Adrenal gland (tissue), 12 donors: ENCODE results near the gene DNAAF5. TPM values are rescaled to one million over a fixed set of nuclear protein-coding genes. Genes with fewer than 3 reads are reported as not detected.

Experiments used
- DNase-seq, 7 donors: peaks; one replicate each; pipeline ENCODE4 v3.0.0-alpha.2; 2019 to 2020
- H3K27ac ChIP-seq, 5 donors: fragments of 200-600 bp; sonication (generic) in 4 of 5; 1 replicate in 3 of 5; 2 replicates in 2 of 5; pipeline versions ENCODE4 v1.5.1 to v1.8.0; 2016 to 2020; ENCODE audit warnings: mild to moderate bottlenecking in 1 of 5
- H3K27me3 ChIP-seq: fragments of 200-600 bp; 2 replicates; pipeline ENCODE4 v1.8.0; 2021
- H3K36me3 ChIP-seq, 2 donors: fragments of 200-600 bp; replicated peaks in 1 of 2; 1 replicate in 1 of 2; 2 replicates in 1 of 2; pipeline versions ENCODE4 v1.5.1 to v1.8.0; 2018 to 2022
- H3K4me1 ChIP-seq, 2 donors: fragments of 200-600 bp; replicated peaks in 1 of 2; 1 replicate in 1 of 2; 2 replicates in 1 of 2; pipeline versions ENCODE4 v1.5.1 to v1.8.0; 2018 to 2021
- H3K4me3 ChIP-seq, 4 donors: fragments of 200-600 bp; sonication (generic) in 3 of 4; one replicate each; pipeline ENCODE4 v1.5.1; 2016 to 2018
- H3K9me3 ChIP-seq, 3 donors: fragments of 200-600 bp; sonication (generic) in 1 of 3; replicated peaks in 1 of 3; 1 replicate in 2 of 3; 2 replicates in 1 of 3; pipeline versions ENCODE4 v1.5.1 to v1.8.0; 2016 to 2021
- CTCF ChIP-seq, 6 experiments: fragments of 450-650 bp in 4 of 6; fragments of 200-600 bp in 2 of 6; sonication (generic) in 1 of 6; IDR thresholded peaks; 1 replicate in 5 of 6; 2 replicates in 1 of 6; pipeline versions ENCODE4 v1.5.1 to v1.8.0; 2016 to 2021; ENCODE audit warnings: antibody characterized with exemption in 6 of 6, mild to moderate bottlenecking in 2 of 6, moderate library complexity in 1 of 6
- POLR2A ChIP-seq, 2 donors: fragments of 450-650 bp; IDR thresholded peaks; one replicate each; pipeline ENCODE4 v1.6.1; 2017; ENCODE audit warnings: antibody characterized with exemption in 2 of 2, mild to moderate bottlenecking in 2 of 2, moderate library complexity in 1 of 2
- whole genome bisulfite sequencing, 4 donors: extraction: QIAGEN DNeasy Blood & Tissue Kit in 2 of 4; methylation state at CpG; one replicate each; pipeline versions ENCODE4 v1.1.5 to v1.1.7; 2013 to 2017; 5-methylcytosine and 5-hydroxymethylcytosine counted together
- intact Hi-C, 2 donors: fragments of 100-400 bp; cut with DNase I; formaldehyde crosslinking; loops; one replicate each; pipeline versions ENCODE4 v1.14.1 to v1.15.0; 2022 to 2023
- polyA plus RNA-seq, 3 donors: library from polyadenylated mRNA; stranded (reverse); fragments of 200-250 nt in 2 of 3; fragments of 350-450 nt in 1 of 3; fragmentation: Illumina TruSeq in 1 of 3; extraction: RNeasy Lipid Tissue Mini Kit (QIAGEN cat#74804) in 1 of 3; gene quantifications; one replicate each; pipeline ENCODE4 v1.2.3, GENCODE V29; 2013 to 2014
- total RNA-seq, 9 donors: library from RNA; depleted of rRNA in 4 of 9; stranded (reverse); fragments of >200 nt in 4 of 9; fragments of 120-200 nt in 1 of 9; fragmentation: NEBNext Ultra II Directional in 1 of 9; extraction: Animal tissue kit (Norgen Biotek cat#: 25700) in 1 of 9; gene quantifications; one replicate each; pipeline versions ENCODE4 v1.1.0 to v1.2.4, GENCODE V29; 2013 to 2023
- donor health status: healthy with polysubstance abuse.
- donor health status: Bipolar disorder and iron deficiency.
- donor health status: DM: yes; HTN: yes; CAD: no.
- donor health status: DM: no; HTN: no; CAD: no.
- donor health status: DM: no; HTN: no; CAD: no.
- donor health status: DM: yes; HTN: yes; CAD: no.

The DNAAF5 gene
- total and polyA plus RNA-seq, 12 donors = 7.9 to 32.7 (median 19.4) TPM

- TF ChIP-seq POLR2A (IDR thresholded peaks at IDR 0.05) (no peak), CTCF (IDR thresholded peaks at IDR 0.05) (no peak)
- H3K4me3 ChIP-seq = peak overlapping the region in 1 of 4 donors; percentile 83
- DNase-seq = peak in 4 of 7 donors; percentile 30 to 68 (median 50)
- no peaks in the 10 kb centered on the region for H3K36me3 ChIP-seq
- peaks cover 25 to 50% of the 10 kb centered on the region in 2 donors for H3K4me1 ChIP-seq
- 15 to 49% (median 21%) methylated on average over 23 to 56 of the region's 56 CpGs for WGBS, 4 donors
- no peaks in the 10 kb centered on the region for H3K9me3 ChIP-seq
- peak overlapping the region in 4 of 5 donors; percentile 40 to 90 (median 56) for H3K27ac ChIP-seq
- H3K27me3 ChIP-seq = no peaks in the 10 kb centered on the region
- intact Hi-C loops = no loop called here
These were observed 89.1 kb downstream of the DNAAF5 start for GRCh38 chr7:815284-816216.

- DNase-seq = peak; percentile 98 to 99 (median 98)
- 0 to 5% (median 1%) methylated on average over 4 to 51 of the region's 51 CpGs; no CpG with 5 or more reads in 1 of the 4 donors for WGBS, 4 donors
- TF ChIP-seq POLR2A (IDR thresholded peaks at IDR 0.05) (peak; percentile 11 to 74), CTCF (IDR thresholded peaks at IDR 0.05) (no peak)
- Histone ChIP-seq H3K27ac (peak overlapping the region in 2 of 5 donors; percentile 63 to 90), H3K4me1 (peaks cover 25 to 52% of the 10 kb centered on the region in 2 donors), H3K9me3 (no peaks in the 10 kb centered on the region), H3K36me3 (no peaks in the 10 kb centered on the region), H3K27me3 (no peaks in the 10 kb centered on the region), H3K4me3 (peak overlapping the region in 1 of 4 donors; percentile 83)
- intact Hi-C loops = no loop called here
These were observed 89.8 kb downstream of the DNAAF5 start for GRCh38 chr7:816300-816750.

- DNase-seq = peak in 1 of 7 donors; percentile 18
- 0 to 7% (median 1%) methylated on average over 3 to 88 of the region's 88 CpGs for WGBS, 4 donors
- Histone ChIP-seq H3K27me3 (no peaks in the 10 kb centered on the region), H3K27ac (peak overlapping the region in 3 of 5 donors; percentile 74 to 90 (median 74)), H3K4me1 (peaks cover 25 to 58% of the 10 kb centered on the region in 2 donors), H3K9me3 (no peaks in the 10 kb centered on the region), H3K4me3 (peak overlapping the region; percentile 19 to 83 (median 66)), H3K36me3 (no peaks in the 10 kb centered on the region)
- no peak for TF ChIP-seq CTCF (IDR thresholded peaks at IDR 0.05)
- TF ChIP-seq POLR2A (IDR thresholded peaks at IDR 0.05) = peak in 1 of 2 donors; percentile 18
- intact Hi-C loops = no loop called here
These were observed 90.5 kb downstream of the DNAAF5 start for GRCh38 chr7:816751-817671.
